Skeletal muscle tissue (tissue), 4 donors: ENCODE data around the gene ADAMTS9. TPM values are rescaled to one million over a fixed set of nuclear protein-coding genes. Genes with fewer than 3 reads are reported as not detected.

Experiments
- H3K27ac ChIP-seq: one replicate; pipeline ENCODE4 v1.7.0; 2013; ENCODE audit warnings: mild to moderate bottlenecking, low read depth, low read length, inconsistent platforms
- H3K27me3 ChIP-seq, 3 donors: one replicate each; pipeline ENCODE4 v1.7.0; 2013; ENCODE audit warnings: low read length in 3 of 3; ENCODE audit not compliant: control insufficient read depth in 3 of 3, insufficient read depth in 3 of 3
- H3K36me3 ChIP-seq, 3 donors: one replicate each; pipeline ENCODE4 v1.7.0; 2013; ENCODE audit warnings: low read length in 3 of 3; ENCODE audit not compliant: control insufficient read depth in 3 of 3, insufficient read depth in 3 of 3
- H3K4me1 ChIP-seq, 3 donors: one replicate each; pipeline ENCODE4 v1.7.0; 2013; ENCODE audit warnings: low read length in 3 of 3, mild to moderate bottlenecking in 3 of 3; ENCODE audit not compliant: control insufficient read depth in 3 of 3, insufficient read depth in 3 of 3
- H3K4me3 ChIP-seq, 3 donors: one replicate each; pipeline ENCODE4 v1.7.0; 2013; ENCODE audit warnings: low read length in 3 of 3
- H3K9ac ChIP-seq, 3 donors: one replicate each; pipeline ENCODE4 v1.7.0; 2013; ENCODE audit warnings: low read length in 3 of 3, mild to moderate bottlenecking in 3 of 3, moderate library complexity in 2 of 3, low read depth in 1 of 3
- H3K9me3 ChIP-seq, 3 donors: one replicate each; pipeline ENCODE4 v1.7.0; 2013; ENCODE audit warnings: low read length in 3 of 3; ENCODE audit not compliant: control insufficient read depth in 3 of 3
- total RNA-seq: library from RNA; depleted of rRNA; stranded (reverse); fragments of >200 nt; gene quantifications from one replicate; pipeline ENCODE4 v1.2.3, GENCODE V29; 2014
- donor health status: Osteomylitis.

The ADAMTS9 gene
- total RNA-seq, 1 donor from 2014 or later: 106 TPM

- Histone ChIP-seq H3K9ac (no peak overlapping the region), H3K4me3 (no peak overlapping the region), H3K27me3 (no peaks in the 10 kb centered on the region), H3K4me1 (peaks cover 0 to 1% (median 1%) of the 10 kb centered on the region in 3 donors), H3K9me3 (no peaks in the 10 kb centered on the region), H3K36me3 (no peaks in the 10 kb centered on the region), H3K27ac (no peak overlapping the region)
These were observed 113.6 kb downstream of the ADAMTS9 start for GRCh38 chr3:64574194-64574593.

GRCh38 chr3:64571982-64572381 is 115.8 kb downstream of the ADAMTS9 start:
- Histone ChIP-seq H3K36me3 (no peaks in the 10 kb centered on the region), H3K9me3 (no peaks in the 10 kb centered on the region), H3K4me1 (peaks cover 3 to 5% (median 3%) of the 10 kb centered on the region in 3 donors), H3K9ac (no peak overlapping the region), H3K4me3 (no peak overlapping the region), H3K27me3 (no peaks in the 10 kb centered on the region), H3K27ac (no peak overlapping the region)

- no peaks in the 10 kb centered on the region for H3K36me3 ChIP-seq
- peak overlapping the region in 1 of 3 donors; percentile 25 for H3K9ac ChIP-seq
- no peaks in the 10 kb centered on the region for H3K9me3 ChIP-seq
- H3K27me3 ChIP-seq: no peaks in the 10 kb centered on the region
- H3K4me3 ChIP-seq: no peak overlapping the region
- H3K4me1 ChIP-seq: peaks cover 3 to 5% (median 3%) of the 10 kb centered on the region in 3 donors
- H3K27ac ChIP-seq: peak overlapping the region; percentile 4
These were observed 118.8 kb downstream of the ADAMTS9 start for GRCh38 chr3:64568895-64569517.

- Histone ChIP-seq H3K9ac (no peak overlapping the region), H3K27me3 (no peaks in the 10 kb centered on the region), H3K4me3 (no peak overlapping the region), H3K27ac (no peak overlapping the region), H3K36me3 (no peaks in the 10 kb centered on the region), H3K9me3 (no peaks in the 10 kb centered on the region), H3K4me1 (peaks cover 3 to 5% (median 3%) of the 10 kb centered on the region in 3 donors)
These were observed 120.9 kb downstream of the ADAMTS9 start for GRCh38 chr3:64566859-64567258.

GRCh38 chr3:64563751-64564150 is 124.0 kb downstream of the ADAMTS9 start:
- H3K9ac ChIP-seq: no peak overlapping the region
- H3K36me3 ChIP-seq: peaks cover 4 to 13% (median 8%) of the 10 kb centered on the region in 3 donors
- no peak overlapping the region for H3K4me3 ChIP-seq
- H3K27ac ChIP-seq: no peak overlapping the region
- H3K9me3 ChIP-seq: no peaks in the 10 kb centered on the region
- H3K4me1 ChIP-seq: peaks cover 0 to 3% (median 0%) of the 10 kb centered on the region in 3 donors
- no peaks in the 10 kb centered on the region for H3K27me3 ChIP-seq

GRCh38 chr3:64561868-64562267 is 125.9 kb downstream of the ADAMTS9 start:
- H3K27me3 ChIP-seq: no peaks in the 10 kb centered on the region
- no peak overlapping the region for H3K27ac ChIP-seq
- H3K36me3 ChIP-seq: peaks cover 7 to 23% (median 13%) of the 10 kb centered on the region in 3 donors
- H3K4me3 ChIP-seq: no peak overlapping the region
- H3K9me3 ChIP-seq: no peaks in the 10 kb centered on the region
- no peak overlapping the region for H3K9ac ChIP-seq
- H3K4me1 ChIP-seq: no peaks in the 10 kb centered on the region

- H3K36me3 ChIP-seq: peaks cover 7 to 24% (median 13%) of the 10 kb centered on the region in 3 donors
- peak overlapping the region in 2 of 3 donors; percentile 25 to 39 for H3K4me3 ChIP-seq
- H3K4me1 ChIP-seq: no peaks in the 10 kb centered on the region
- H3K27ac ChIP-seq: no peak overlapping the region
- no peaks in the 10 kb centered on the region for H3K9me3 ChIP-seq
- no peaks in the 10 kb centered on the region for H3K27me3 ChIP-seq
- H3K9ac ChIP-seq: peak overlapping the region in 1 of 3 donors; percentile 4
These were observed 126.4 kb downstream of the ADAMTS9 start for GRCh38 chr3:64561325-64561843.

- Histone ChIP-seq H3K36me3 (peaks cover 7 to 24% (median 17%) of the 10 kb centered on the region in 3 donors), H3K27ac (no peak overlapping the region), H3K27me3 (no peaks in the 10 kb centered on the region), H3K9me3 (no peaks in the 10 kb centered on the region), H3K4me1 (no peaks in the 10 kb centered on the region), H3K4me3 (no peak overlapping the region), H3K9ac (no peak overlapping the region)
These were observed 127.0 kb downstream of the ADAMTS9 start for GRCh38 chr3:64560791-64561190.

GRCh38 chr3:64559588-64559987 is 128.2 kb downstream of the ADAMTS9 start:
- no peak overlapping the region for H3K4me3 ChIP-seq
- H3K4me1 ChIP-seq: no peaks in the 10 kb centered on the region
- H3K36me3 ChIP-seq: peaks cover 7 to 27% (median 20%) of the 10 kb centered on the region in 3 donors
- H3K9me3 ChIP-seq: no peaks in the 10 kb centered on the region
- H3K9ac ChIP-seq: no peak overlapping the region
- H3K27ac ChIP-seq: no peak overlapping the region
- H3K27me3 ChIP-seq: no peaks in the 10 kb centered on the region

GRCh38 chr3:64556046-64556445 is 131.8 kb downstream of the ADAMTS9 start:
- H3K9ac ChIP-seq: no peak overlapping the region
- no peak overlapping the region for H3K27ac ChIP-seq
- H3K27me3 ChIP-seq: no peaks in the 10 kb centered on the region
- no peak overlapping the region for H3K4me3 ChIP-seq
- peaks cover 7 to 27% (median 20%) of the 10 kb centered on the region in 3 donors for H3K36me3 ChIP-seq
- no peaks in the 10 kb centered on the region for H3K9me3 ChIP-seq
- no peaks in the 10 kb centered on the region for H3K4me1 ChIP-seq
